ENCODE results near the gene ADAM23. TPM values are rescaled to one million over a fixed set of nuclear protein-coding genes. Genes with fewer than 3 reads are reported as not detected.

ADAM23 gene
- total and polyA plus RNA-seq, 2 experiments from 2014 or later = 11.8 to 15.9 TPM

- H3K27me3 ChIP-seq (ENCODE audit: insufficient read depth) = no peaks in the 10 kb centered on the region
- H3K27ac Mint-ChIP-seq = no peak overlapping the region
- no peak overlapping the region for H3K27ac ChIP-seq (ENCODE audit: low read depth)
- TF ChIP-seq POLR2AphosphoS5 (IDR thresholded peaks at IDR 0.05; ENCODE audit: low read depth) (no peak), ZNF331 (CRISPR knock-in tag; IDR thresholded peaks at IDR 0.05; ENCODE audit: low read depth) (no peak), STAT1 (IDR thresholded peaks at IDR 0.05; ENCODE audit: unreplicated experiment) (no peak), CREB1 (CRISPR knock-in tag; IDR thresholded peaks at IDR 0.05; ENCODE audit: low read depth) (no peak), CTCF (conservative IDR thresholded peaks at IDR 0.05; ENCODE audit: low read depth in 2 of 2) (no peak), NANOG (IDR thresholded peaks at IDR 0.05; ENCODE audit: borderline replicate concordance) (no peak), JUNB (IDR thresholded peaks at IDR 0.05; ENCODE audit: unreplicated experiment) (no peak), EZH2 (IDR thresholded peaks at IDR 0.05; ENCODE audit: low read depth, unreplicated experiment) (no peak), EZH2phosphoT487 (IDR thresholded peaks at IDR 0.05; ENCODE audit: unreplicated experiment) (no peak), ZNF114 (CRISPR knock-in tag; IDR thresholded peaks at IDR 0.05) (no peak)
- TF ChIP-seq, protein P1, sequence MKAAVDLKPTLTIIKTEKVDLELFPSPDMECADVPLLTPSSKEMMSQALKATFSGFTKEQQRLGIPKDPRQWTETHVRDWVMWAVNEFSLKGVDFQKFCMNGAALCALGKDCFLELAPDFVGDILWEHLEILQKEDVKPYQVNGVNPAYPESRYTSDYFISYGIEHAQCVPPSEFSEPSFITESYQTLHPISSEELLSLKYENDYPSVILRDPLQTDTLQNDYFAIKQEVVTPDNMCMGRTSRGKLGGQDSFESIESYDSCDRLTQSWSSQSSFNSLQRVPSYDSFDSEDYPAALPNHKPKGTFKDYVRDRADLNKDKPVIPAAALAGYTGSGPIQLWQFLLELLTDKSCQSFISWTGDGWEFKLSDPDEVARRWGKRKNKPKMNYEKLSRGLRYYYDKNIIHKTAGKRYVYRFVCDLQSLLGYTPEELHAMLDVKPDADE (IDR thresholded peaks at IDR 0.05) = no peak
- TF ChIP-seq, protein P2, sequence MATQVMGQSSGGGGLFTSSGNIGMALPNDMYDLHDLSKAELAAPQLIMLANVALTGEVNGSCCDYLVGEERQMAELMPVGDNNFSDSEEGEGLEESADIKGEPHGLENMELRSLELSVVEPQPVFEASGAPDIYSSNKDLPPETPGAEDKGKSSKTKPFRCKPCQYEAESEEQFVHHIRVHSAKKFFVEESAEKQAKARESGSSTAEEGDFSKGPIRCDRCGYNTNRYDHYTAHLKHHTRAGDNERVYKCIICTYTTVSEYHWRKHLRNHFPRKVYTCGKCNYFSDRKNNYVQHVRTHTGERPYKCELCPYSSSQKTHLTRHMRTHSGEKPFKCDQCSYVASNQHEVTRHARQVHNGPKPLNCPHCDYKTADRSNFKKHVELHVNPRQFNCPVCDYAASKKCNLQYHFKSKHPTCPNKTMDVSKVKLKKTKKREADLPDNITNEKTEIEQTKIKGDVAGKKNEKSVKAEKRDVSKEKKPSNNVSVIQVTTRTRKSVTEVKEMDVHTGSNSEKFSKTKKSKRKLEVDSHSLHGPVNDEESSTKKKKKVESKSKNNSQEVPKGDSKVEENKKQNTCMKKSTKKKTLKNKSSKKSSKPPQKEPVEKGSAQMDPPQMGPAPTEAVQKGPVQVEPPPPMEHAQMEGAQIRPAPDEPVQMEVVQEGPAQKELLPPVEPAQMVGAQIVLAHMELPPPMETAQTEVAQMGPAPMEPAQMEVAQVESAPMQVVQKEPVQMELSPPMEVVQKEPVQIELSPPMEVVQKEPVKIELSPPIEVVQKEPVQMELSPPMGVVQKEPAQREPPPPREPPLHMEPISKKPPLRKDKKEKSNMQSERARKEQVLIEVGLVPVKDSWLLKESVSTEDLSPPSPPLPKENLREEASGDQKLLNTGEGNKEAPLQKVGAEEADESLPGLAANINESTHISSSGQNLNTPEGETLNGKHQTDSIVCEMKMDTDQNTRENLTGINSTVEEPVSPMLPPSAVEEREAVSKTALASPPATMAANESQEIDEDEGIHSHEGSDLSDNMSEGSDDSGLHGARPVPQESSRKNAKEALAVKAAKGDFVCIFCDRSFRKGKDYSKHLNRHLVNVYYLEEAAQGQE (IDR thresholded peaks at IDR 0.05; ENCODE audit: unreplicated experiment) = no peak
- TF ChIP-seq, protein P3, sequence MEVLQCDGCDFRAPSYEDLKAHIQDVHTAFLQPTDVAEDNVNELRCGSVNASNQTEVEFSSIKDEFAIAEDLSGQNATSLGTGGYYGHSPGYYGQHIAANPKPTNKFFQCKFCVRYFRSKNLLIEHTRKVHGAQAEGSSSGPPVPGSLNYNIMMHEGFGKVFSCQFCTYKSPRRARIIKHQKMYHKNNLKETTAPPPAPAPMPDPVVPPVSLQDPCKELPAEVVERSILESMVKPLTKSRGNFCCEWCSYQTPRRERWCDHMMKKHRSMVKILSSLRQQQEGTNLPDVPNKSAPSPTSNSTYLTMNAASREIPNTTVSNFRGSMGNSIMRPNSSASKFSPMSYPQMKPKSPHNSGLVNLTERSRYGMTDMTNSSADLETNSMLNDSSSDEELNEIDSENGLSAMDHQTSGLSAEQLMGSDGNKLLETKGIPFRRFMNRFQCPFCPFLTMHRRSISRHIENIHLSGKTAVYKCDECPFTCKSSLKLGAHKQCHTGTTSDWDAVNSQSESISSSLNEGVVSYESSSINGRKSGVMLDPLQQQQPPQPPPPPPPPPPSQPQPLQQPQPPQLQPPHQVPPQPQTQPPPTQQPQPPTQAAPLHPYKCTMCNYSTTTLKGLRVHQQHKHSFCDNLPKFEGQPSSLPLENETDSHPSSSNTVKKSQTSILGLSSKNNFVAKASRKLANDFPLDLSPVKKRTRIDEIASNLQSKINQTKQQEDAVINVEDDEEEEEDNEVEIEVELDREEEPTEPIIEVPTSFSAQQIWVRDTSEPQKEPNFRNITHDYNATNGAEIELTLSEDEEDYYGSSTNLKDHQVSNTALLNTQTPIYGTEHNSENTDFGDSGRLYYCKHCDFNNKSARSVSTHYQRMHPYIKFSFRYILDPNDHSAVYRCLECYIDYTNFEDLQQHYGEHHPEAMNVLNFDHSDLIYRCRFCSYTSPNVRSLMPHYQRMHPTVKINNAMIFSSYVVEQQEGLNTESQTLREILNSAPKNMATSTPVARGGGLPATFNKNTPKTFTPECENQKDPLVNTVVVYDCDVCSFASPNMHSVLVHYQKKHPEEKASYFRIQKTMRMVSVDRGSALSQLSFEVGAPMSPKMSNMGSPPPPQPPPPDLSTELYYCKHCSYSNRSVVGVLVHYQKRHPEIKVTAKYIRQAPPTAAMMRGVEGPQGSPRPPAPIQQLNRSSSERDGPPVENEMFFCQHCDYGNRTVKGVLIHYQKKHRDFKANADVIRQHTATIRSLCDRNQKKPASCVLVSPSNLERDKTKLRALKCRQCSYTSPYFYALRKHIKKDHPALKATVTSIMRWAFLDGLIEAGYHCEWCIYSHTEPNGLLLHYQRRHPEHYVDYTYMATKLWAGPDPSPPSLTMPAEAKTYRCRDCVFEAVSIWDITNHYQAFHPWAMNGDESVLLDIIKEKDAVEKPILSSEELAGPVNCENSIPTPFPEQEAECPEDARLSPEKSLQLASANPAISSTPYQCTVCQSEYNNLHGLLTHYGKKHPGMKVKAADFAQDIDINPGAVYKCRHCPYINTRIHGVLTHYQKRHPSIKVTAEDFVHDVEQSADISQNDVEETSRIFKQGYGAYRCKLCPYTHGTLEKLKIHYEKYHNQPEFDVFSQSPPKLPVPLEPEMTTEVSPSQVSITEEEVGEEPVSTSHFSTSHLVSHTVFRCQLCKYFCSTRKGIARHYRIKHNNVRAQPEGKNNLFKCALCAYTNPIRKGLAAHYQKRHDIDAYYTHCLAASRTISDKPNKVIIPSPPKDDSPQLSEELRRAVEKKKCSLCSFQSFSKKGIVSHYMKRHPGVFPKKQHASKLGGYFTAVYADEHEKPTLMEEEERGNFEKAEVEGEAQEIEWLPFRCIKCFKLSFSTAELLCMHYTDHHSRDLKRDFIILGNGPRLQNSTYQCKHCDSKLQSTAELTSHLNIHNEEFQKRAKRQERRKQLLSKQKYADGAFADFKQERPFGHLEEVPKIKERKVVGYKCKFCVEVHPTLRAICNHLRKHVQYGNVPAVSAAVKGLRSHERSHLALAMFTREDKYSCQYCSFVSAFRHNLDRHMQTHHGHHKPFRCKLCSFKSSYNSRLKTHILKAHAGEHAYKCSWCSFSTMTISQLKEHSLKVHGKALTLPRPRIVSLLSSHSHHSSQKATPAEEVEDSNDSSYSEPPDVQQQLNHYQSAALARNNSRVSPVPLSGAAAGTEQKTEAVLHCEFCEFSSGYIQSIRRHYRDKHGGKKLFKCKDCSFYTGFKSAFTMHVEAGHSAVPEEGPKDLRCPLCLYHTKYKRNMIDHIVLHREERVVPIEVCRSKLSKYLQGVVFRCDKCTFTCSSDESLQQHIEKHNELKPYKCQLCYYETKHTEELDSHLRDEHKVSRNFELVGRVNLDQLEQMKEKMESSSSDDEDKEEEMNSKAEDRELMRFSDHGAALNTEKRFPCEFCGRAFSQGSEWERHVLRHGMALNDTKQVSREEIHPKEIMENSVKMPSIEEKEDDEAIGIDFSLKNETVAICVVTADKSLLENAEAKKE (CRISPR knock-in tag; IDR thresholded peaks at IDR 0.05) = no peak
- H3K36me3 Mint-ChIP-seq (ENCODE audit: low read depth) = peaks cover 13% of the 10 kb centered on the region; the same call in 2 of the 3 replicates
- H3F3A ChIP-seq (replicated peaks; ENCODE audit: low read depth) = no peaks in the 10 kb centered on the region
- no peak overlapping the region for H3K4me3 ChIP-seq
- peaks cover 7% of the 10 kb centered on the region; the same call in 1 of the 2 replicates for H4K20me1 ChIP-seq (replicated peaks; ENCODE audit: insufficient read depth)
- H3K27me3 Mint-ChIP-seq (ENCODE audit: insufficient read depth, low read depth, poor library complexity) = no peaks in the 10 kb centered on the region
- H3K4me2 ChIP-seq = no peak overlapping the region
- H3K4me3 Mint-ChIP-seq = no peak overlapping the region
- ATAC-seq (no peak), DNase-seq (ENCODE audit: low spot score) (no peak)
- H2AFZ ChIP-seq = no peak overlapping the region
- no peaks in the 10 kb centered on the region for H3K9me2 ChIP-seq (ENCODE audit: insufficient read depth)
- no peaks in the 10 kb centered on the region for H3K4me1 ChIP-seq (ENCODE audit: insufficient read depth)
- H3K4me1 Mint-ChIP-seq = no peaks in the 10 kb centered on the region
- H3K79me2 ChIP-seq (replicated peaks; ENCODE audit: insufficient read depth) = no peaks in the 10 kb centered on the region
- H3K36me3 ChIP-seq (ENCODE audit: insufficient read depth) = no peaks in the 10 kb centered on the region
- H3K9me3 Mint-ChIP-seq = 0 out of 3 replicates have a peak, but pooled peaks cover 5% of the 10 kb centered on the region
These were observed 30.8 kb downstream of the ADAM23 start for GRCh38 chr2:206474099-206474498.

Measured in GM23338 (cell line).